ENCODE data around the gene LIF.

GRCh38 chr22:30275625-30276024, 29.1 kb upstream of the LIF start:
- TF ChIP-seq CTCF (IDR thresholded peaks at IDR 0.05) (no peak), EP300 (IDR thresholded peaks at IDR 0.05) (no peak)

Data from tibial nerve (tissue), 4 donors.